Measurements from ENCODE around the gene RPS25. TPM values are rescaled to one million over a fixed set of nuclear protein-coding genes. Genes with fewer than 3 reads are reported as not detected.

The RPS25 gene
- polyA plus RNA-seq, 1 experiment: 351 TPM

DNA sequence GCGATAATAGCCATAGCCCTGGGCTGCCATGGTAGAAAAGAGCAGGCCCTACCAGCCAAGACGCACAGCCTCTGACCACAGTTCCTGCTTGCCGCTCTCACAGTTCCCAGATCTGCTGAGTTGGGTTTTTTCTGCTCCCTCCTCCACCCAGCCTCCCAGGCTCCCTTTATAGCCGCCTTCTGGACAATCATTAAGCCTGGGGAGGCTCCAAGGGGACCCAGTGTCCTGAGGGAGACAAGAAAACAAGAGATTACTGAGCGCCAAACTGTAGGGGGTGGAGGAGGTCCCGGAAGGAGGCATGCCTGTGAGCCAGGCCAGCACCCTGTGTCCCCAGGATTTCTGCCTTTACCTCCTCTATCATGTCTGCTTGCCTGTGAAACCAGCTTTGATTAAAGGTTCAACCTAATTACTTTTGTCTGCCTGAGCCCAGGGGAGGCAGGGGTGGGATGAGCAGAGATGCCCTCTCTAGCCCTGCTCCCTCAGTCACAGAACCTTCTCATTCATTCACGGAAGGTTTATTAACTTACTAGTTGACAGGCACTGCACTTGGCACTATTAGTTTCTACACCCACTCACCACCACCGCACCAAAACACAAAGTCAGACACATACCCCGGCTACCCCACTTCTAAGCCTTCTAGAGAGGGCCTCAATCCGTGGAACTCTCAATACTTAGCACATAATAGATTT is 11.3 kb upstream of the RPS25 start:
- DNase-seq (ENCODE audit: low read depth): no peak
- H3K27me3 ChIP-seq (ENCODE audit: control insufficient read depth, insufficient read depth, low read length): no peaks in the 10 kb centered on the region
- H3K36me3 ChIP-seq (ENCODE audit: control insufficient read depth, insufficient read depth, low read length): peaks cover 4% of the 10 kb centered on the region
- H3K4me3 ChIP-seq (ENCODE audit: low read depth, low read length): no peak overlapping the region
- POLR2A ChIA-PET: interaction anchor here (0.6 kb wide), 1 partner anchor 63 kb away, joined by 3 read pairs; no protein-coding TSS in a partner anchor
- TF ChIP-seq CTCF (IDR thresholded peaks at IDR 0.05; ENCODE audit: insufficient read depth, low read depth, low read length): no peak
- CTCF ChIA-PET: interaction anchor here (2.0 kb wide), 1 partner anchor 10 kb away, joined by 13 read pairs; the partner anchor contains the start of genes RPS25 and TRAPPC4

GRCh38 chr11:119029069-119029339 is 10.9 kb upstream of the RPS25 start:
- ChIA-PET CTCF (interaction anchor here (2.0 kb wide), 1 partner anchor 9 kb away, joined by 13 read pairs; the partner anchor contains the start of genes RPS25 and TRAPPC4), POLR2A (interaction anchor here (0.6 kb wide), 1 partner anchor 64 kb away, joined by 3 read pairs; no protein-coding TSS in a partner anchor)
- TF ChIP-seq CTCF (IDR thresholded peaks at IDR 0.05; ENCODE audit: insufficient read depth, low read depth, low read length): no peak
- Histone ChIP-seq H3K36me3 (ENCODE audit: control insufficient read depth, insufficient read depth, low read length) (peaks cover 5% of the 10 kb centered on the region), H3K4me3 (ENCODE audit: low read depth, low read length) (no peak overlapping the region), H3K27me3 (ENCODE audit: control insufficient read depth, insufficient read depth, low read length) (no peaks in the 10 kb centered on the region)
- no peak for DNase-seq (ENCODE audit: low read depth)

GRCh38 chr11:119028346-119029068 is 10.4 kb upstream of the RPS25 start:
- TF ChIP-seq CTCF (IDR thresholded peaks at IDR 0.05; ENCODE audit: insufficient read depth, low read depth, low read length): no peak
- POLR2A ChIA-PET: interaction anchor here (0.6 kb wide), 1 partner anchor 64 kb away, joined by 3 read pairs; no protein-coding TSS in a partner anchor
- peaks cover 5% of the 10 kb centered on the region for H3K36me3 ChIP-seq (ENCODE audit: control insufficient read depth, insufficient read depth, low read length)
- CTCF ChIA-PET: interaction anchor here (2.0 kb wide), 1 partner anchor 9 kb away, joined by 13 read pairs; the partner anchor contains the start of genes RPS25 and TRAPPC4
- no peaks in the 10 kb centered on the region for H3K27me3 ChIP-seq (ENCODE audit: control insufficient read depth, insufficient read depth, low read length)
- no peak for DNase-seq (ENCODE audit: low read depth)
- H3K4me3 ChIP-seq (ENCODE audit: low read depth, low read length): no peak overlapping the region

- ChIA-PET CTCF (no interaction called here), POLR2A (no interaction called here)
- Histone ChIP-seq H3K27me3 (ENCODE audit: control insufficient read depth, insufficient read depth, low read length) (no peaks in the 10 kb centered on the region), H3K4me3 (ENCODE audit: low read depth, low read length) (no peak overlapping the region), H3K36me3 (ENCODE audit: control insufficient read depth, insufficient read depth, low read length) (peaks cover 5% of the 10 kb centered on the region)
- no peak for TF ChIP-seq CTCF (IDR thresholded peaks at IDR 0.05; ENCODE audit: insufficient read depth, low read depth, low read length)
- no peak for DNase-seq (ENCODE audit: low read depth)
Measured at GRCh38 chr11:119027561-119028345, 9.6 kb upstream of the RPS25 start.

DNA sequence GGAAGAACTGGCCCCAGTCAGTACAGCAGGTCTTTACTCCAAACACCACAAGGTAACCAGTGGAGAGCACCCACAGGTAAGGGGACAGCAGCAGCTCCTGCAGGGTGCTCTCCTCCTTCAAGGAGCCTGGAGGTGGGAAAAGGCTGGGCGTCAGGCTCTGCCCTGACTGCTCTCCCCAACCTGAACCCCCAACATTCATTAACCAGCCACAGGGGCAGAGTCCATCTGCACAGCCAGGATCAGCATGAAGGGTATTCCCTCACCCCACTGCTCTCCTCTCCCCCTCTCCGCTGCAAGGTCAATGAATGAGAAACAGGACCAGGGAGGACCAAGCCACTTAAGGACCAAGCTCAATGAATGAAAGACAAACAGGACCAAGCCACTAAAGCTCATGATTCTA is 8.8 kb upstream of the RPS25 start:
- TF ChIP-seq CTCF (IDR thresholded peaks at IDR 0.05; ENCODE audit: insufficient read depth, low read depth, low read length): no peak
- Histone ChIP-seq H3K4me3 (ENCODE audit: low read depth, low read length) (no peak overlapping the region), H3K27me3 (ENCODE audit: control insufficient read depth, insufficient read depth, low read length) (no peaks in the 10 kb centered on the region), H3K36me3 (ENCODE audit: control insufficient read depth, insufficient read depth, low read length) (peaks cover 7% of the 10 kb centered on the region)
- ChIA-PET CTCF (no interaction called here), POLR2A (no interaction called here)
- no peak for DNase-seq (ENCODE audit: low read depth)

Data from BJ (cell line).